ENCODE measurements around the gene IL23R.

The IL23R gene

GRCh38 chr1:67261680-67262079, 95.4 kb downstream of the IL23R start:
- no peak for DNase-seq (ENCODE audit: low spot score in 2 of 2)
- Mint-ChIP-seq H3K27me3 (no peaks in the 10 kb centered on the region), H3K9me3 (no peaks in the 10 kb centered on the region), H3K4me3 (no peak overlapping the region), H3K4me1 (peaks cover 6% of the 10 kb centered on the region), H3K36me3 (no peaks in the 10 kb centered on the region), H3K27ac (no peak overlapping the region)
- ATAC-seq (ENCODE audit: low read depth): no peak

GRCh38 chr1:67262735-67263134, 96.5 kb downstream of the IL23R start:
- H3K27me3 Mint-ChIP-seq: no peaks in the 10 kb centered on the region
- H3K36me3 Mint-ChIP-seq: no peaks in the 10 kb centered on the region
- peaks cover 6% of the 10 kb centered on the region for H3K4me1 Mint-ChIP-seq
- no peak for DNase-seq (ENCODE audit: low spot score in 2 of 2)
- H3K9me3 Mint-ChIP-seq: no peaks in the 10 kb centered on the region
- no peak for ATAC-seq (ENCODE audit: low read depth)
- H3K4me3 Mint-ChIP-seq: no peak overlapping the region
- no peak overlapping the region for H3K27ac Mint-ChIP-seq

GRCh38 chr1:67264152-67264551, 97.9 kb downstream of the IL23R start:
- H3K4me1 Mint-ChIP-seq: peaks cover 6% of the 10 kb centered on the region
- H3K27ac Mint-ChIP-seq: no peak overlapping the region
- DNase-seq (ENCODE audit: low spot score in 2 of 2) (no peak), ATAC-seq (ENCODE audit: low read depth) (no peak)
- H3K9me3 Mint-ChIP-seq: no peaks in the 10 kb centered on the region
- no peaks in the 10 kb centered on the region for H3K27me3 Mint-ChIP-seq
- no peaks in the 10 kb centered on the region for H3K36me3 Mint-ChIP-seq
- H3K4me3 Mint-ChIP-seq: no peak overlapping the region

DNA sequence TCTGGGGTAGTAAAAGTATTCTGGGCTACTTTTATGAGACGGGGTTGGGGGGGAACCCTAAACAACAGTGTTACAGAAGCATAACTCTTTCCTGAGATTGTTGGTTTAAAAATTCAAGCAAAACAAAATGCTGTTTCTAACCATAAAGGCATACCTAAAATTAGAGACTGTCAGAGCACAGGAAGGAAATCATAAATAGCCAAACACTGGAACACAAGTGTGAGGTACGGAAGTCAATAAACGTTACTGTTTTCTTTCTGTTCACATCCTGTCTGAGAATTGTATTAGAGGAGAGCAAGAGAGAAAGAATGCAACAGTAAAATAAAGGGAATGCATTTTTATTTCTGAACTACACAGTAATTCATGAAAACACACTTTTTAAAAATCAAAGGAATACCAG, 98.6 kb downstream of the IL23R start:
- Mint-ChIP-seq H3K9me3 (no peaks in the 10 kb centered on the region), H3K36me3 (no peaks in the 10 kb centered on the region), H3K27ac (no peak overlapping the region), H3K4me3 (no peak overlapping the region), H3K27me3 (no peaks in the 10 kb centered on the region), H3K4me1 (peaks cover 6% of the 10 kb centered on the region)
- ATAC-seq (ENCODE audit: low read depth) (no peak), DNase-seq (ENCODE audit: low spot score in 2 of 2) (no peak)

GRCh38 chr1:67269061-67269460, 102.8 kb downstream of the IL23R start:
- Mint-ChIP-seq H3K9me3 (peaks cover 3% of the 10 kb centered on the region), H3K36me3 (peaks cover 3% of the 10 kb centered on the region), H3K27ac (no peak overlapping the region), H3K27me3 (peaks cover 11% of the 10 kb centered on the region), H3K4me3 (no peak overlapping the region), H3K4me1 (peaks cover 3% of the 10 kb centered on the region)
- ATAC-seq (ENCODE audit: low read depth) (no peak), DNase-seq (ENCODE audit: low spot score in 2 of 2) (no peak)

DNA sequence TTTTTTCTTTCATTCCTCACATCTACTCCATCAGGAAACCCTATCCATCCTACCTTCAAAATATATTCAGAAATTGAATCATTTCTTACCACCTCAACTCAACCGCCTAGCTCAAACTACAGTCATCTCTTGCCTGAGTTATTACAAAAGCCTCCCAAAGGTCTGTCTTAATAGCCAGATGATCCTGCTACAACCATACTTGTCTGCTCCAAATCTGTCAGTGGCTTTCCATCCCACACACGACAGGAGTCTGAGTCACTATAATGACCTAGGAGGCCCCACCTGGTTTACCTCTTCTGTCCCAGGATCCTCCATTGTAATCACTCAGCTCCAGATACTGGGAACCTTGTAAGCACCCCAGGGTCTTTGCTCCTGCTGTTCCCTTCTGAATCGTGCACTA, 104.3 kb downstream of the IL23R start:
- H3K27ac Mint-ChIP-seq: no peak overlapping the region
- H3K4me3 Mint-ChIP-seq: no peak overlapping the region
- H3K4me1 Mint-ChIP-seq: no peaks in the 10 kb centered on the region
- ATAC-seq (ENCODE audit: low read depth): no peak
- H3K9me3 Mint-ChIP-seq: peaks cover 3% of the 10 kb centered on the region
- H3K36me3 Mint-ChIP-seq: peaks cover 3% of the 10 kb centered on the region
- H3K27me3 Mint-ChIP-seq: peaks cover 11% of the 10 kb centered on the region
- DNase-seq (ENCODE audit: low spot score in 2 of 2): no peak

GRCh38 chr1:67273591-67273990, 107.3 kb downstream of the IL23R start:
- Mint-ChIP-seq H3K27me3 (peaks cover 17% of the 10 kb centered on the region), H3K36me3 (peaks cover 3% of the 10 kb centered on the region), H3K9me3 (peaks cover 9% of the 10 kb centered on the region), H3K27ac (no peak overlapping the region), H3K4me3 (no peak overlapping the region), H3K4me1 (no peaks in the 10 kb centered on the region)
- DNase-seq (ENCODE audit: low spot score in 2 of 2) (no peak), ATAC-seq (ENCODE audit: low read depth) (no peak)

DNA sequence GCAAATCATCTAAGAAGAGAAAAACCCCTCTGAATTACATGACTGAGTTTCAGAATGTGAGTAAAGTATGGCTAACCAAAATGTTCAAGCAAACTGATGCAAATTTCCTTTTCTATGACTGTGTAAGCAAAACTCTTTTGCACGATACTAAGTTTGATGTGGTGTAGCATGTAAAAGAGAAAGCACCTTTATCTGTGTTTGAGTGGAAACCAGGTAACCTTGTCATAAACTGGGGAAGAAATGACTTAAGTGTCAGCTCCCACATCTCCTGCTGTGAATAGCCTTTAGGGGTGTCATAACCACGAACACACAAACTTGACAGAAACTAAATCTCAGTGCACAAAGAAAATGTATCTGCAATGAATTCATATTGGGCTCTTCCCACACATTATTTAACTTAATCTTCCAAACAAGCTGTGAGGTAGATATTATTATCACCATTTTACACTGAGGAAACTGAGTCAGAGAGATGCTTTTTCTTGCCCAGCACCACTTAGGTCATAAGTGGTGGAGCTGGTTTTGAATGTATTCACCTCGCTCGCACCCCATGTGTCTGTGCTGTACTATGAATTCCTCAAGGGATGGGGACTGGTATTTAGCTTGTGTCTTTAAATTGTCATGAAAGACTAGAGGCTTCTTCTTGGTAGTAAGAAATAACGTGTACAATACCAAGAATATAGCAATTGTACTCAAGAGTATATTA, 108.5 kb downstream of the IL23R start:
- Mint-ChIP-seq H3K9me3 (peaks cover 9% of the 10 kb centered on the region), H3K4me1 (no peaks in the 10 kb centered on the region), H3K4me3 (no peak overlapping the region), H3K36me3 (peaks cover 3% of the 10 kb centered on the region), H3K27me3 (peaks cover 17% of the 10 kb centered on the region), H3K27ac (no peak overlapping the region)
- no peak for ATAC-seq (ENCODE audit: low read depth)
- DNase-seq (ENCODE audit: low spot score in 2 of 2): no peak

DNA sequence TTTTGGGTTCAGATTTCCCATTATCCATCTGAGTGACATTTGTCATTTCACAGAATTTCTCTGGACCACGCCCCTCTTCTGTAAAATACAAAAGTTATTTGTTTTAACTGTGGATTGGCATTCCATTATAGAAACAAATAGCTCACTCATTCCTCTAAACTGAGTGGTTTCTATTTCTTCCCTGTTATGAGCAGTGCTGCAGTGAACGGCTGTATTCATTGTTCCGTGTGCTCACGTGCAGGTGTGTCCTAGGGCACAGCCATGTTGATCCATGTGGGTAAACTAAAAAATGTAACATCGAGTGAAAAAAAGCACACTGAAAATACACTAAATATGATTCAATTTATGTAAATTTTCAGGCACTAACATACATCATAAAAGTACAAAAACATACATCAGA, 114.4 kb downstream of the IL23R start:
- no peaks in the 10 kb centered on the region for H3K36me3 Mint-ChIP-seq
- ATAC-seq (ENCODE audit: low read depth) (no peak), DNase-seq (ENCODE audit: low spot score in 2 of 2) (no peak)
- no peaks in the 10 kb centered on the region for H3K4me1 Mint-ChIP-seq
- H3K4me3 Mint-ChIP-seq: no peak overlapping the region
- peaks cover 6% of the 10 kb centered on the region for H3K27me3 Mint-ChIP-seq
- peaks cover 4% of the 10 kb centered on the region for H3K9me3 Mint-ChIP-seq
- no peak overlapping the region for H3K27ac Mint-ChIP-seq

DNA sequence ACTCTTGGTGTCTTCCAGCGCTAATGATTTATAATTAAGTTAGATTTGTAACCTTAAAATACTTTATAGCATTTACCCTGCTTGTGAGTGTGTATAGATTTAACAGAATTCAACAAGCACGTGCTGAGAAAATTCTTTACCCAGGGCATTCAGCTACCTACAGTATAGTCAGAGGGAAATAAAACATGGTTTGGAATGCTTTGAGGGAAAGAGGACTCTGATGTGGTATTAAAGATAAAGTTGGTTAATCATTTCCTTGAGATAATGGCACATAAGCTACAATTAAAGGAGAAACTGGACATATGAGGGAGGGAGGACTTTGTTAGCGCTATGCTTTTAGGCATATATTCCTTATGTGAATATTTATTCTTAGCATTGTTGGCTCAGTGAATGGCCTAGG, 115.0 kb downstream of the IL23R start:
- H3K4me1 Mint-ChIP-seq: peaks cover 5% of the 10 kb centered on the region
- DNase-seq (ENCODE audit: low spot score in 2 of 2) (no peak), ATAC-seq (ENCODE audit: low read depth) (no peak)
- no peaks in the 10 kb centered on the region for H3K36me3 Mint-ChIP-seq
- no peak overlapping the region for H3K27ac Mint-ChIP-seq
- H3K9me3 Mint-ChIP-seq: no peaks in the 10 kb centered on the region
- no peak overlapping the region for H3K4me3 Mint-ChIP-seq
- H3K27me3 Mint-ChIP-seq: peaks cover 5% of the 10 kb centered on the region

- H3K27me3 Mint-ChIP-seq: peaks cover 5% of the 10 kb centered on the region
- H3K27ac Mint-ChIP-seq: no peak overlapping the region
- peaks cover 3% of the 10 kb centered on the region for H3K36me3 Mint-ChIP-seq
- DNase-seq (ENCODE audit: low spot score in 2 of 2) (no peak), ATAC-seq (ENCODE audit: low read depth) (no peak)
- peaks cover 3% of the 10 kb centered on the region for H3K9me3 Mint-ChIP-seq
- no peak overlapping the region for H3K4me3 Mint-ChIP-seq
- peaks cover 7% of the 10 kb centered on the region for H3K4me1 Mint-ChIP-seq
Observed at GRCh38 chr1:67285780-67286488, 119.7 kb downstream of the IL23R start.

DNA sequence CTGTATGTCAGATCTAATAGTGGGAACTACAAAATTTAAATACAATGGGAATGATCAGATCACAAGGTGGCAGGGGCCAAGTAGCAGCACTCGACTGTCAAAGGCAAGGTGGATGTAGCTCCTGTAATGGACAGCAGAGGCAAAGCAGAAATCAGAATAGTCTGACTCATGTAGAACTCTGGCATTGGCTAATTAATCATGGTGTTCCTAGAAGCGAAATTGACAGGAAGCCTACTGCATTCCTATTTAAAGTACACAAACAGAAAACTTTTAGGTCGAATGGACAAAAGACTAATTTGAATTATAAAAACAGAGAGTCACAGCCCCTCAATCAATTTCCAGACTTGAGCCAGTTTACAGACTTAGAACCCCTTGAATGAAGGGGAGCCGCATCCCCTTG, 124.0 kb downstream of the IL23R start:
- no peak for ATAC-seq (ENCODE audit: low read depth)
- peaks cover 7% of the 10 kb centered on the region for H3K4me1 Mint-ChIP-seq
- peaks cover 3% of the 10 kb centered on the region for H3K36me3 Mint-ChIP-seq
- H3K27ac Mint-ChIP-seq: no peak overlapping the region
- H3K27me3 Mint-ChIP-seq: peaks cover 8% of the 10 kb centered on the region
- no peak overlapping the region for H3K4me3 Mint-ChIP-seq
- H3K9me3 Mint-ChIP-seq: peaks cover 3% of the 10 kb centered on the region
- no peak for DNase-seq (ENCODE audit: low spot score in 2 of 2)

DNA sequence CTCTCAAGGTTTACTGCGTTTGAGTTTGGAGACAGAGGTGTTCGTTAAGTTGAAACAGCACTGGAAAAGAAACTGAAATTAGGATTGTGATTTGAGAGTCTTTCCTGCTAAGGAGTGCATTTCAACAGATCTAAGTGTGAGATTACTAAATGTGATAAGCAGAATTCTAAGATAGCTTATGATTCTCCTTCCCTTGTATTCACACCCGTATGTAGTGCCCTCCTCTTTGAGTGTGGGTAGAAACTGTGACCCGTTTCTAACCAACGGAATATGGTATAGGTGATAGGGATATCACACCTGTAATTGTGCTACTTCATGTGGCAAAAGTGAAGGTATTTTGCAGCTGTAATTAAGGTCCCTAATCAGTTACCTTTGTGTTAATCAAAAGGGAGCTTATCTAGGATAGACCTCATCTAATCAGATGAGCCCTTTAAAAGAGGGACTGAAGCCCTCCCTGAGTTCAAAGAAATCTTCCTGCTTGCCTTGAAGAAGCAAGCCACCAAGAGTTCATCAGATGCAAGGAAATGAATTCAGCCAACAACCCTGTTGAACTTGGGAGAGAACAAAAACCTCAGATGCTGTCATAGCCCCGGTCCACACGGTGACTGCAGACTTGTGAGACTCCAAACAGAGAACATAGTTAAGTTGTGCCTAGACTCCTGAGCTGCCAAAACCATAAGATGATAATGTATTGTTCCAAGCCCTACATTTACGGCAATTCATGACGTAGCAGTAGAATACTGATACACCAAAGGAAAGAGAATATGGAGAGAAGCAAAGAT, 128.8 kb downstream of the IL23R start:
- no peak for ATAC-seq (ENCODE audit: low read depth)
- DNase-seq (ENCODE audit: low spot score in 2 of 2): no peak

DNA sequence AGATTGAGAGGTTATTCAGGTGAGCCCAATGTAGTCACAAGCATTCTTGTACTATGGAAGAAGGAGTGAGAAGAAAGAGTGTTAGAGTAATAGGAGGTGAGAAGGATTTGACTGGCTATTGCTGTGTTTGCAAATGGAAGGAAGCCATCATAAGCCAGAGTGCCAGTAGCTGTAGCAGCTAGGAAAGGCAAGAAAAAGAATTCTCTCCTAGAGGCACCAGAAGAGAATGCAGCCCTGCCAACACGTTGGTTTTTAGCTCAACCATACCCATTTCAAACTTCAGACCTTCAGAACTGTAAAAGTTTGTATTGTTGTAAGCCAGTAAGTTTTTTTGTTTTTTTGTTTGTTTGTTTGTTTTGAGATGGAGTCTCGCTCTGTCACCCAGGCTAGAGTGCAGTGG, 132.5 kb downstream of the IL23R start:
- ATAC-seq (ENCODE audit: low read depth): no peak
- no peaks in the 10 kb centered on the region for H3K4me1 Mint-ChIP-seq
- H3K27me3 Mint-ChIP-seq: peaks cover 2% of the 10 kb centered on the region
- H3K36me3 Mint-ChIP-seq: peaks cover 4% of the 10 kb centered on the region
- DNase-seq (ENCODE audit: low spot score in 2 of 2): no peak
- H3K4me3 Mint-ChIP-seq: no peak overlapping the region
- peaks cover 3% of the 10 kb centered on the region for H3K9me3 Mint-ChIP-seq
- H3K27ac Mint-ChIP-seq: no peak overlapping the region

More for the DNA sequence above, 128.8 kb downstream of the IL23R start:
- H3K27ac Mint-ChIP-seq: no peak overlapping the region
- peaks cover 3% of the 10 kb centered on the region for H3K9me3 Mint-ChIP-seq
- peaks cover 9% of the 10 kb centered on the region for H3K27me3 Mint-ChIP-seq
- no peak overlapping the region for H3K4me3 Mint-ChIP-seq
- H3K4me1 Mint-ChIP-seq: no peaks in the 10 kb centered on the region
- peaks cover 4% of the 10 kb centered on the region for H3K36me3 Mint-ChIP-seq
